Cardiac muscle cell (in vitro differentiated cells and primary cell): ENCODE results near the gene MARCO. TPM values are rescaled to one million over a fixed set of nuclear protein-coding genes. Genes with fewer than 3 reads are reported as not detected.
"Not testable (repeated sequence)": the region's sequence is repeated elsewhere in the genome, so short reads cannot be mapped to it uniquely, and the experiment has no call there.

Experiments used
- DNase-seq, 2 donors: peaks; one replicate each; pipeline versions ENCODE4 v3.0.0 to v3.0.0-alpha.2; 2010 to 2017; ENCODE audit warnings: low read depth in 1 of 2, low spot score in 1 of 2
- H3K27ac ChIP-seq: fragments of 200-600 bp; sonication (generic); 2 replicates; pipeline ENCODE4 v1.5.1; 2016
- H3K27me3 ChIP-seq: fragments of 200-600 bp; sonication (generic); 2 replicates; pipeline ENCODE4 v1.6.0; 2016; ENCODE audit warnings: control low read depth
- H3K36me3 ChIP-seq: fragments of 200-600 bp; sonication (generic); 2 replicates; pipeline ENCODE4 v1.5.1; 2016; ENCODE audit warnings: control low read depth
- H3K4me1 ChIP-seq: fragments of 200-600 bp; sonication (generic); 2 replicates; pipeline ENCODE4 v1.8.1; 2017; ENCODE audit warnings: low read depth, mild to moderate bottlenecking, mixed run types
- H3K4me3 ChIP-seq: fragments of 200-600 bp; sonication (generic); 2 replicates; pipeline ENCODE4 v1.5.1; 2016; ENCODE audit warnings: mild to moderate bottlenecking
- H3K9me3 ChIP-seq: fragments of 200-600 bp; sonication (generic); 2 replicates; pipeline ENCODE4 v1.5.1; 2017; ENCODE audit warnings: low read depth, mild to moderate bottlenecking, control low read depth
- polyA plus RNA-seq: library from polyadenylated mRNA; unstranded; fragments of >200 nt; fragmentation: Nextera tagmentation; extraction: Ambion mirVana; gene quantifications from 2 replicates; pipeline ENCODE4 v1.2.1, GENCODE V29; 2016
- total RNA-seq: library from RNA; depleted of rRNA; stranded (reverse); fragments of >200 nt; gene quantifications from 2 replicates; pipeline ENCODE4 v1.2.3, GENCODE V29; 2016
- TF ChIP-seq, protein P1 (sequence below): IDR thresholded peaks from 2 replicates; pipeline ENCODE4 v1.5.1; 2012; ENCODE audit warnings: low read depth, mild to moderate bottlenecking, low read length

Gene MARCO
- total and polyA plus RNA-seq, 2 experiments from 2014 or later: not detected

DNA sequence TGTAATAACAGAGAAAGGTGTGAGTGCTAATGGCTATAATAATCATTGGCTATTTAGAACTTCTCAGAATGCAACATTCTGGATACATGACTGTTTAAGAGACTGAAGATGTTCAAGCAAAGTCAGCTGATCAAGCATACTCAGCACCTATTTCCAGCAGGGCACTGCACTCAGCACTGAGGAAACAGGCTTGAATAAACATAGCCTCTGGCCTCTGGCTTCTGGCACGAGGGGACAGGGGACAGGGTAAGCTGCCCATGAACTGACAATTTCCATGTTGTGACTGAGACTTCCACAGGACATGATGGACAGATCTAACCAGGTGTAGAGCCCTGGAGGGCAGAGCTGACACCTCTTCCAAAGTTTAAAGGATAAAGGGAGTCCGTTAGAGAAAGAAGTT lies 1.3 kb downstream of the MARCO start:
- no peaks in the 10 kb centered on the region for H3K4me1 ChIP-seq
- H3K9me3 ChIP-seq: no peaks in the 10 kb centered on the region
- H3K4me3 ChIP-seq: no peak overlapping the region
- DNase-seq: no peak
- H3K27ac ChIP-seq: no peak overlapping the region
- H3K27me3 ChIP-seq: peaks cover 25% of the 10 kb centered on the region
- TF ChIP-seq, protein P1, sequence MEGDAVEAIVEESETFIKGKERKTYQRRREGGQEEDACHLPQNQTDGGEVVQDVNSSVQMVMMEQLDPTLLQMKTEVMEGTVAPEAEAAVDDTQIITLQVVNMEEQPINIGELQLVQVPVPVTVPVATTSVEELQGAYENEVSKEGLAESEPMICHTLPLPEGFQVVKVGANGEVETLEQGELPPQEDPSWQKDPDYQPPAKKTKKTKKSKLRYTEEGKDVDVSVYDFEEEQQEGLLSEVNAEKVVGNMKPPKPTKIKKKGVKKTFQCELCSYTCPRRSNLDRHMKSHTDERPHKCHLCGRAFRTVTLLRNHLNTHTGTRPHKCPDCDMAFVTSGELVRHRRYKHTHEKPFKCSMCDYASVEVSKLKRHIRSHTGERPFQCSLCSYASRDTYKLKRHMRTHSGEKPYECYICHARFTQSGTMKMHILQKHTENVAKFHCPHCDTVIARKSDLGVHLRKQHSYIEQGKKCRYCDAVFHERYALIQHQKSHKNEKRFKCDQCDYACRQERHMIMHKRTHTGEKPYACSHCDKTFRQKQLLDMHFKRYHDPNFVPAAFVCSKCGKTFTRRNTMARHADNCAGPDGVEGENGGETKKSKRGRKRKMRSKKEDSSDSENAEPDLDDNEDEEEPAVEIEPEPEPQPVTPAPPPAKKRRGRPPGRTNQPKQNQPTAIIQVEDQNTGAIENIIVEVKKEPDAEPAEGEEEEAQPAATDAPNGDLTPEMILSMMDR: no peak
- no peaks in the 10 kb centered on the region for H3K36me3 ChIP-seq

DNA sequence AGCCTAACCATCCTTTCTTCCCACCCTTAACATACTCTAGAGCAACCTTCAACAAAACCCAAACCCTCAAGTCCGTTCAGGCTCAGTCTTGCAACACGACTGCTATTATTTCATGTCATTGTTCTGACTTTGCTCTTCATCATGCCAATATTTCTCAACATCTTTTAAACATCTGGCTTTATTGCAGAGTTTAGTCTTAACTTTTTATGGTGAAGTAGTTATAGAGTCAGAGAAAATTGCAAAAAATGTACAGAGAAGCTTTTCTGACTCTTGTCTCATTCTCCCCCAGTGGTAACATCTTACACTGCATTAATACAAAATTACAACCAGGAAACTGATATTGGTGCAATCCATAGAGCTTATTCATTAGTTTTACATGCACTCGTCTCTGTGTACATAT lies 3.9 kb downstream of the MARCO start:
- peaks cover 19% of the 10 kb centered on the region for H3K27me3 ChIP-seq
- no peaks in the 10 kb centered on the region for H3K9me3 ChIP-seq
- H3K4me1 ChIP-seq: no peaks in the 10 kb centered on the region
- no peaks in the 10 kb centered on the region for H3K36me3 ChIP-seq
- no peak overlapping the region for H3K27ac ChIP-seq
- TF ChIP-seq, protein P1: no peak
- H3K4me3 ChIP-seq: no peak overlapping the region
- DNase-seq: no peak

DNA sequence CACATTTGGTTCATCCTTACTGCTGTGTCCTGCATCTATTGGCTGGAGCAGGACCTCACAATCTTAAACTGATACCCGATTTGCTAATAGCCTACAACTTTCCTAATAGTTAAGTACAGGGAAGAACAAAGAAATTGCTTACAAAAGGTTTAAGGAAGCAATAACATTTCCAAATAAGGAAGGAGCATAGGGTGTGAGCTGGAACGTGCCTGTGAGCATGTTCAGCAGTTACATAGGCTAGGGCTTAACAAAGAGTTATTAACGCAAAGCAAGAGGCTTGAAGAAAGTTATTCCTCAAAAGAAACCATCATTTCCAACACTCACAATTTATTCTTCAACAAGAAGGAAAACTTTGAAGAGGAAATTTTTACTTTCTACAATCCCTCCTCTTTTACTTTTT lies 6.3 kb downstream of the MARCO start:
- not testable (repeated sequence) for DNase-seq, H3K27me3 ChIP-seq, H3K9me3 ChIP-seq, H3K27ac ChIP-seq, H3K4me1 ChIP-seq, H3K36me3 ChIP-seq, H3K4me3 ChIP-seq

DNA sequence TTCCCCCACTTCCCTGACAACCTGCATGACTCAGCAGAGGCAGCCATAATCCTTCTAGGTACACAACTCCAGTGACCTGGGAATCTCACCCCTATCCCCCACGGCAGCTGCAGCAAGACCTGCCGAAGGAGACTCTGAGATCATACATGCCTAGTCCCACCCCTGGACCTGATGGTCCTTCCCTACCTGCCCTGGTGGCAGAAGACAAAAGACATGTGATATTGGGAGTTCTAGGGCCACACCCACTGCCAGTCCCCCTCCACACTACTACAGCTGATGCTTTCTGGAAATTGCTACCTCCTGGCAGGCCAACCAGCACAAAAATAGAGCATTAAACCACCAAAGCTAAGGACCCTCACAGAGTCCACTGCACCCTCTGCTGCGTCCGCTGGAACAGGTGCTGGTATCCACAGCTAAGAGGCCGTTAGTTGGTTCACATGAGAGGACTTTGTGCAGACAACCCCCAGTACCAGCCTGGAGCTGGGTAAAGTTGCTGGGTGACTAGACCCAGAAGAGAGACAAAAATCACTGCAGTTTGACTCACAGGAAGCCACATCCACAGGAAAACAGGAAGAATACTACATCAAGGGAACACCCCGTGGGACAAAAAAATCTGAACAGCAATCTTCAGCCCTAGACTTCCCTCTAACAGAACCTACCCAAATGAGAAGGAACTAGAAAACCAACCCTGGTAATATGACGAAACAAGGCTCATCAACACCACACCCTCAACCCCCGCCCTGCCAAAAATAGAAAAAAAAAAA lies 12.5 kb downstream of the MARCO start:
- no peaks in the 10 kb centered on the region for H3K36me3 ChIP-seq
- no peak overlapping the region for H3K27ac ChIP-seq
- H3K27me3 ChIP-seq: no peaks in the 10 kb centered on the region
- no peaks in the 10 kb centered on the region for H3K4me1 ChIP-seq
- H3K4me3 ChIP-seq: no peak overlapping the region
- no peak for DNase-seq
- H3K9me3 ChIP-seq: no peaks in the 10 kb centered on the region
- TF ChIP-seq, protein P1: no peak

DNA sequence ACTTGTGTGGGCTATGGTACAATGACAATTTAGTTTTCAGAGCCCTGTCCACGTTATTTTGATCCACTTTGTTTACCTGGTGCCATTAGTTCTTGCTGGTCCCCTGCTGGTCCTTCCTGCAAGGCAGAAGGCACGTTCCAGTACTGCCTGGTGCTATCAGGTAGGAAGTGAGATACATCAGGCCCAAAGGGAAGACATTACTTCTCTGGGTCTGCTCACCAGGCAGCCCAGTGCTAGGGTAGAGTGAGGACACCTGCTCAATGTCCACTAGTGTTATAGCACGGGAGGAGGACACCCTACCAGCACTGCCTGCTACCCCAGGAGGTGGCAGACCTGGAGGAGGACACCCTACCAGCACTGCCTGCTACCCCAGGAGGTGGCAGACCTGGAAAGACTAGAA lies 23.7 kb downstream of the MARCO start:
- H3K27ac ChIP-seq: no peak overlapping the region
- DNase-seq: no peak
- TF ChIP-seq, protein P1: no peak

DNA sequence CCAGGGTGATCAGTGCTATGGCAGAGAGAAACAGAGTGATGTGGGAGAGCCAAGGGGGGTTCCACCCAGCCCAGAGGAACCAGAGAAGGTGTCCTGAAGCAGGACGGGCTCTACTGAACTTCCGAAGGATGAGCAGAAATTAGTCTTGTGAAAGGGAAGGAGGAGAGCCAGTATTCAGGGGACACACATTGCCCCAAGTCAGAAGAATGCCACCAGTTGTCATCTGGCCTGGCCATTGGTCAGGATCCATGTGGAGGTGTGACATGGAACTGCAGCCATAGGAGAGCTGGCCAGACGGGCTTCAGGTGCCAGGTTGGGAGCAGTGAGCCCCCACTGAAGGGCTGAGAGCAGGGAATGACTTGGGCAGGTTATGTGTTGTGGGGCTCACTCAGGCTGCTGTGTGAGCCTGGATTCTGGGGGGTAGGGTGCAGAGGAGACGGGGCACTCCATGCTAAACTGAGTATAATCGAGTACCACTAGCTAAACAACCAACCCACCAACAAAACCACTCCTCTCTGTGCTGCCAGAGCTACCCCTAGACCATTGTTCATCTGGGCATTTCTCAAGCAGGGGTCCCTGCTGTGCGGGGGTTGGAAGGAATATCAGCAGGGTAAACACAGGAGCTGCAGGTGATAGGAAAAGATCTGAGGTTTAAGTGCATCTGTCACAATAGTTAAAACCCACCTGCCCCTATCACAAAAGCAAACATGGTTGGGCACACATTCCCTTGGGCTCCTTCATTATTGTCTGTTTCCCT lies 25.3 kb downstream of the MARCO start:
- no peaks in the 10 kb centered on the region for H3K27me3 ChIP-seq
- TF ChIP-seq, protein P1: no peak
- H3K9me3 ChIP-seq: no peaks in the 10 kb centered on the region
- no peak overlapping the region for H3K4me3 ChIP-seq
- H3K4me1 ChIP-seq: no peaks in the 10 kb centered on the region
- no peaks in the 10 kb centered on the region for H3K36me3 ChIP-seq
- DNase-seq: no peak
- no peak overlapping the region for H3K27ac ChIP-seq

More for the DNA sequence above, 23.7 kb downstream of the MARCO start:
- Histone ChIP-seq H3K4me3 (no peak overlapping the region), H3K4me1 (no peaks in the 10 kb centered on the region), H3K36me3 (no peaks in the 10 kb centered on the region), H3K9me3 (no peaks in the 10 kb centered on the region), H3K27me3 (no peaks in the 10 kb centered on the region)
